IPS-11a (cell line): ENCODE data around the gene MPV17L.
"Not testable (repeated sequence)": the region's sequence is repeated elsewhere in the genome, so short reads cannot be mapped to it uniquely, and the experiment has no call there.

Source experiments
- H3K4me3 ChIP-seq: one replicate; pipeline ENCODE4 v1.5.1; 2013; ENCODE audit warnings: low read depth, low read length, control low read depth

MPV17L gene

DNA sequence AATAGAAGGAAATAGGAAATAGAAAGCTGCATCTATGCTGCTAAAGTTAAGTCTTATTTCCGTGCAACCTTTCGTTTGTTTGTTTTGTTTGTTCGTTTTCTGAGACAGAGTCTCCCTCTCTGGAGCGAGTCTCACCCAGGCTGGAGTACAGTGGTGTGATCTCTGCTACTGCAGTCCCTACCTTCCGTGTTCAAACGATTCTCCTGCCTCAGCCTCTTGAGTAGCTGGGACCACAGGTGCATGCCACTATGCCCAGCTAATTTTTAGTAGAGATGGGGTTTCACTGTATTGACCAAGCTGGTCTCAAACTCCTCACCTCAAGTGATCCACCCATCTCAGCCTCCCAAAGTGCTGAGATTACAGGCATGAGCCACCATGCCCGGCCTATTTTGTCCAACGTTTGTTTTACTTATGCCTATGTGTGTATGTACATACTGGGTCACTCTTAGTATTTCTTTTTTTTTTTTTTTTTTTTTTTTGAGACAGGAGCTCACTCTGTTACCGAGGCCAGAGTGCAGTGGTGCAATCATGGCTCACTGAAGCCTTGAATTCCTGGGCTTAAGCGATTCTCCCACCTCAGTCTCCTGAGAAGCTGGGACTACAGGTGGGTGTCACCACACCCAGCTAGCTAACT is 55.7 kb downstream of the MPV17L start:
- no peak overlapping the region for H3K4me3 ChIP-seq

GRCh38 chr16:15452246-15452855 is 56.8 kb downstream of the MPV17L start:
- H3K4me3 ChIP-seq: no peak overlapping the region

- H3K4me3 ChIP-seq: not testable (repeated sequence)
Measured at GRCh38 chr16:15453296-15453695, 57.7 kb downstream of the MPV17L start.

- not testable (repeated sequence) for H3K4me3 ChIP-seq
Measured at GRCh38 chr16:15454933-15455332, 59.4 kb downstream of the MPV17L start.

- H3K4me3 ChIP-seq: no peak overlapping the region
Measured at GRCh38 chr16:15457400-15457799, 61.8 kb downstream of the MPV17L start.

- no peak overlapping the region for H3K4me3 ChIP-seq
Measured at GRCh38 chr16:15457958-15458357, 62.4 kb downstream of the MPV17L start.

DNA sequence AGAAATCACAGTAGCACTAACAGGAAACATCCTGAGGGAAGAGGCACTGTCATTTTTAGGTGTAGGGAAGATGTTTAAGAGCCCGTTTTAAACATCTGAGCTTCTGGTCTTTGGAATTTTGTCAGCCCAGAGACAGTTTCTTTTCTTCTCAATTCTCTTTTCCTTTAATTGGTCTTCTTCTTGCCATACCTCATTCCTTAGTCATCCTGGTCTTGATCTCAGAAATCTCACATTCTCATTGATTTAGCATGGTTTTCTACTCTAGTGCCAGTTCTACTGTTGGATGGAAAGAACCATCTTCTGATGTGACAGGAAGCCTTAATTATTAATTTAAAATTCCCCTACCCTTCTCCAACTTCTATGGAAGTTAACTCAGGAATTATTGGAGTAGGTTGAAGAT is 64.2 kb downstream of the MPV17L start:
- no peak overlapping the region for H3K4me3 ChIP-seq

DNA sequence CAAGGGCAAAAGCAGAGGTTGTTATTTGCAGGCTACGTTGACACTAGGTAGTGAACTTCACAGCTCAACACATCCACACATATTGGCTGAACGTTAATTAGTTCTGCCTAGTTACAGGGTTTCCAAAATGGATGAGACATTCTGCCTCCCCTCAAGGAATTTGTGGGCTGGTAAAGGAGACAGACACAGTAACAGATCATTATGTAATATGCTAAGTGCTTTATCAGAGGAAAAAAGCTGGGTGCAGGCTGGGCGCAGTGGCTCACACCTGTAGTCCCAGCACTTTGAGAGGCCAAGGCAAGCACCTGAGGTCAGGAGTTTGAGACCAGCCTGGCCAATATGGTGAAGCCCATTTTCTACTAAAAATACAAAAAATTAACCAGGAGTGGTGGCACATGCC is 65.0 kb downstream of the MPV17L start:
- H3K4me3 ChIP-seq: no peak overlapping the region

- no peak overlapping the region for H3K4me3 ChIP-seq
Measured at GRCh38 chr16:15461376-15461775, 65.8 kb downstream of the MPV17L start.
